ENCODE measurements around the gene PCDHA9. TPM values are rescaled to one million over a fixed set of nuclear protein-coding genes. Genes with fewer than 3 reads are reported as not detected.
"Not testable (repeated sequence)": the region's sequence is repeated elsewhere in the genome, so short reads cannot be mapped to it uniquely, and the experiment has no call there.

Gene PCDHA9
- total RNA-seq, 1 experiment from 2014 or later = not detected

DNA sequence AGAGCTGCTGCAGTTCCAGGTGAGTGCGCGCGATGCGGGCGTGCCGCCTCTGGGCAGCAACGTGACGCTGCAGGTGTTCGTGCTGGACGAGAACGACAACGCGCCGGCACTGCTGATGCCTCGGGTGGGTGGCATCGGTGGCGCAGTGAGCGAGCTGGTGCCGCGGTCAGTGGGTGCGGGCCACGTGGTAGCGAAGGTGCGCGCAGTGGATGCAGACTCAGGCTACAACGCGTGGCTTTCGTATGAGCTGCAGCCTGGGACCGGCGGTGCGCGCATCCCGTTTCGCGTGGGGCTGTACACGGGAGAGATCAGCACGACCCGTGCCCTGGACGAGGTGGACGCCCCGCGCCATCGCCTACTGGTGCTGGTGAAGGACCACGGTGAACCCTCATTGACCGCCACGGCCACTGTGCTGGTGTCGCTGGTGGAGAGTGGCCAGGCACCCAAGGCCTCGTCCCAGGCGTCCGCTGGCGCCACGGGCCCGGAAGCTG is 45.4 kb upstream of the PCDHA9 start:
- H4K20me1 ChIP-seq (ENCODE audit: insufficient read depth) = no peaks in the 10 kb centered on the region
- intact Hi-C loops (cut with micrococcal nuclease; ENCODE audit: unreplicated experiment) = no loop called here
- TF ChIP-seq, protein P1, sequence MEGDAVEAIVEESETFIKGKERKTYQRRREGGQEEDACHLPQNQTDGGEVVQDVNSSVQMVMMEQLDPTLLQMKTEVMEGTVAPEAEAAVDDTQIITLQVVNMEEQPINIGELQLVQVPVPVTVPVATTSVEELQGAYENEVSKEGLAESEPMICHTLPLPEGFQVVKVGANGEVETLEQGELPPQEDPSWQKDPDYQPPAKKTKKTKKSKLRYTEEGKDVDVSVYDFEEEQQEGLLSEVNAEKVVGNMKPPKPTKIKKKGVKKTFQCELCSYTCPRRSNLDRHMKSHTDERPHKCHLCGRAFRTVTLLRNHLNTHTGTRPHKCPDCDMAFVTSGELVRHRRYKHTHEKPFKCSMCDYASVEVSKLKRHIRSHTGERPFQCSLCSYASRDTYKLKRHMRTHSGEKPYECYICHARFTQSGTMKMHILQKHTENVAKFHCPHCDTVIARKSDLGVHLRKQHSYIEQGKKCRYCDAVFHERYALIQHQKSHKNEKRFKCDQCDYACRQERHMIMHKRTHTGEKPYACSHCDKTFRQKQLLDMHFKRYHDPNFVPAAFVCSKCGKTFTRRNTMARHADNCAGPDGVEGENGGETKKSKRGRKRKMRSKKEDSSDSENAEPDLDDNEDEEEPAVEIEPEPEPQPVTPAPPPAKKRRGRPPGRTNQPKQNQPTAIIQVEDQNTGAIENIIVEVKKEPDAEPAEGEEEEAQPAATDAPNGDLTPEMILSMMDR (conservative IDR thresholded peaks at IDR 0.05) = no peak
- no peak for TF ChIP-seq EZH2 (IDR thresholded peaks at IDR 0.05; ENCODE audit: low read depth)
- CTCF ChIA-PET = no interaction called here
- no TSS peak for BruUV-seq (replicated peaks)
- H3K27ac ChIP-seq = no peak overlapping the region
- no peak overlapping the region for H3K4me3 ChIP-seq
- POLR2A ChIA-PET (ENCODE audit: unreplicated experiment) = no interaction called here
- no peaks in the 10 kb centered on the region for H3K36me3 ChIP-seq (ENCODE audit: low read depth)
- H3F3A ChIP-seq (ENCODE audit: insufficient read depth, low read depth) = no peaks in the 10 kb centered on the region
- H3K9me2 ChIP-seq (ENCODE audit: insufficient read depth) = no peaks in the 10 kb centered on the region; the same call in 1 of the 2 replicates
- no peaks in the 10 kb centered on the region for H3K79me2 ChIP-seq (ENCODE audit: low read depth)
- no peaks in the 10 kb centered on the region for H3K27me3 ChIP-seq (ENCODE audit: insufficient read depth, low read depth)
- no peak for DNase-seq
- no peak overlapping the region for H3K4me2 ChIP-seq
- H3K4me1 ChIP-seq (replicated peaks; ENCODE audit: insufficient read depth) = no peaks in the 10 kb centered on the region
- H3K9me3 ChIP-seq (ENCODE audit: insufficient read depth, low read depth) = peaks cover 14% of the 10 kb centered on the region
- no peak overlapping the region for H2AFZ ChIP-seq

DNA sequence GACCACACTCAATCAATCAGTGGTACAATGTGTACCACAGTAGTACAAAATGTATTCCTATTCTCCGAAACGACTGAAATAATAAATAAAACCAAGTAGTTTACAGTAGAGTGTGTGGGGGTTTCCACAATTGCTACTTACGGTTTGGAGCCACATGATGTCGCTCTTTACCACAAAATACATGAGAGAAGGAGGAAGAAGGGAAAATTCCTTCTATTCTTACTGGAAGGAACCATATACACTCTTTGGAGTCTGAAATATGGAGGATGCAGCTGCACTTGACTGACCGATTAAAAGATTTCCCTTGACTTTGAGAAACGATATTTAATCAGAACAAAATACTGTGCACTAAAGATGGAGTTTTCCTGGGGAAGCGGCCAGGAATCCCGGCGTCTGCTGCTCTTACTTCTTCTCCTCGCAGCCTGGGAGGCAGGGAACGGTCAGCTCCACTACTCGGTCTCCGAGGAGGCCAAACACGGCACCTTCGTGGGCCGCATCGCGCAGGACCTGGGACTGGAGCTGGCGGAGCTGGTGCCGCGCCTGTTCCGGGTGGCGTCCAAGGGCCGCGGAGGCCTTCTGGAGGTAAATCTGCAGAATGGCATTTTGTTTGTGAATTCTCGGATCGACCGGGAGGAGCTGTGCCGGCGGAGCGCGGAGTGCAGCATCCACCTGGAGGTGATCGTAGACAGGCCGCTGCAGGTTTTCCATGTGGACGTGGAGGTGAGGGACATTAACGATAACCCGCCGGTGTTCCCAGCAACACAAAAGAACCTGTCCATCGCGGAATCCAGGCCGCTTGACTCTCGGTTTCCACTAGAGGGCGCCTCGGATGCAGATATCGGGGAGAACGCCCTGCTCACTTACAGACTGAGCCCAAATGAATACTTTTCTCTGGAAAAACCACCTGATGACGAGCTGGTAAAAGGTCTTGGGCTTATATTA is 41.1 kb upstream of the PCDHA9 start, which contains the start of gene PCDHA4:
PCDHA4 (plus strand) TSS at position 235 of the 942 bp plus-strand sequence.
- no peaks in the 10 kb centered on the region for H3K79me2 ChIP-seq (ENCODE audit: low read depth)
- H3K27me3 ChIP-seq (ENCODE audit: insufficient read depth, low read depth) = no peaks in the 10 kb centered on the region
- H4K20me1 ChIP-seq (ENCODE audit: insufficient read depth) = no peaks in the 10 kb centered on the region
- H3F3A ChIP-seq (ENCODE audit: insufficient read depth, low read depth) = no peaks in the 10 kb centered on the region
- ChIA-PET CTCF (no interaction called here), POLR2A (ENCODE audit: unreplicated experiment) (no interaction called here)
- BruUV-seq (replicated peaks) = no TSS peak
- H3K27ac ChIP-seq = no peak within 1 kb of the TSS
- no peak within 1 kb of the TSS for H3K4me3 ChIP-seq
- no peaks in the 10 kb centered on the region for H3K9me2 ChIP-seq (ENCODE audit: insufficient read depth)
- H2AFZ ChIP-seq = no peak within 1 kb of the TSS
- H3K4me2 ChIP-seq = no peak within 1 kb of the TSS
- no peaks in the 10 kb centered on the region; the same call in 1 of the 2 replicates for H3K9me3 ChIP-seq (ENCODE audit: insufficient read depth, low read depth)
- H3K4me1 ChIP-seq (replicated peaks; ENCODE audit: insufficient read depth) = no peaks in the 10 kb centered on the region
- no peak for TF ChIP-seq EZH2 (IDR thresholded peaks at IDR 0.05; ENCODE audit: low read depth)
- TF ChIP-seq, protein P1 (conservative IDR thresholded peaks at IDR 0.05) = peak; percentile 19; the same call in 1 of the 2 replicates
- no peak for DNase-seq
- intact Hi-C loops (cut with micrococcal nuclease; ENCODE audit: unreplicated experiment) = no loop called here
- H3K36me3 ChIP-seq (ENCODE audit: low read depth) = no peaks in the 10 kb centered on the region

DNA sequence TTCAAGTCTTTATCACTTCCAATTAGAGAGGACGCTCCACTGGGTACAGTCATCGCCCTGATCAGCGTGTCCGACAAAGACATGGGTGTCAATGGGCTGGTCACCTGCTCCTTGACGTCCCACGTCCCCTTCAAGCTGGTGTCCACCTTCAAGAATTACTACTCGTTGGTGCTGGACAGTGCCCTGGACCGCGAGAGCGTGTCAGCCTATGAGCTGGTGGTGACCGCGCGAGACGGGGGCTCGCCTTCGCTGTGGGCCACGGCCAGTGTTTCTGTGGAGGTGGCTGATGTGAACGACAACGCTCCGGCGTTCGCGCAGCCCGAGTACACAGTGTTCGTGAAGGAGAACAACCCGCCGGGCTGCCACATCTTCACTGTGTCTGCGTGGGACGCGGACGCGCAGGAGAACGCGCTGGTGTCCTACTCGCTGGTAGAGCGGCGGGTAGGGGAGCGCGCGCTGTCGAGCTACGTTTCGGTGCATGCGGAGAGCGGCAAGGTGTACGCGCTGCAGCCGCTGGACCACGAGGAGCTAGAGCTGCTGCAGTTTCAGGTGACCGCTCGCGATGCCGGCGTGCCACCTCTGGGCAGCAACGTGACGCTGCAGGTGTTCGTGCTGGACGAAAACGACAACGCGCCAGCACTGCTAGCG is 39.8 kb upstream of the PCDHA9 start:
- BruUV-seq (replicated peaks); POLR2A ChIA-PET (ENCODE audit: unreplicated experiment): not testable (repeated sequence)

More for the DNA sequence above, 39.8 kb upstream of the PCDHA9 start:
- DNase-seq; H3F3A ChIP-seq (ENCODE audit: insufficient read depth, low read depth); H3K27me3 ChIP-seq (ENCODE audit: insufficient read depth, low read depth); H3K4me3 ChIP-seq; H3K36me3 ChIP-seq (ENCODE audit: low read depth); H2AFZ ChIP-seq; H3K79me2 ChIP-seq (ENCODE audit: low read depth); H3K9me2 ChIP-seq (ENCODE audit: insufficient read depth); CTCF ChIA-PET; H3K4me1 ChIP-seq (replicated peaks; ENCODE audit: insufficient read depth); H3K4me2 ChIP-seq; intact Hi-C loops (cut with micrococcal nuclease; ENCODE audit: unreplicated experiment); H4K20me1 ChIP-seq (ENCODE audit: insufficient read depth); H3K9me3 ChIP-seq (ENCODE audit: insufficient read depth, low read depth); H3K27ac ChIP-seq: not testable (repeated sequence)

Data from PC-9 (cell line).